COLO829 (cell line): ENCODE data around the gene SPEM3.
"Not testable (repeated sequence)": the region's sequence is repeated elsewhere in the genome, so short reads cannot be mapped to it uniquely, and the experiment has no call there.

ENCODE experiments used
- DNase-seq: peaks from one replicate; pipeline ENCODE4 v3.0.0; 2012; ENCODE audit warnings: low spot score

SPEM3 gene

DNA sequence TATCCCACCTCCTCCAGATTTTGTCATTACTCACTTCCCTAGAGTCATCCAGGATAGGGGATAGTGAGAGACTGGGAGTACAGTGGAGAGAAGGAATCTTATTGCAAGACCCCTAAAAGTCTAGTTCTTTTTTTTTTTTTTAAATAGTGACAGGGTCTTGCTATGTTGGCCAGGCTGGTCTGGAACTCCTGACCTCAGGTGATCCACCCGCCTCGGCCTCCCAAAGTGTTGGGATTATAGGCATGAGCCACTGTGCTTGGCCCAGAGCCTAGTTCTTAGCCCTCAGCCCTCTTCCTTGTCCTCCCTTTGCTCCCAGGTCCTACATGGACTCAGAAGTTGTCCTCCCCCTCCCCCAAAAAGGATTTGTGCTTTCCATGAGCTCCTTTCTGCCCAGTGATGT is 13.5 kb downstream of the SPEM3 start:
- DNase-seq: no peak

DNA sequence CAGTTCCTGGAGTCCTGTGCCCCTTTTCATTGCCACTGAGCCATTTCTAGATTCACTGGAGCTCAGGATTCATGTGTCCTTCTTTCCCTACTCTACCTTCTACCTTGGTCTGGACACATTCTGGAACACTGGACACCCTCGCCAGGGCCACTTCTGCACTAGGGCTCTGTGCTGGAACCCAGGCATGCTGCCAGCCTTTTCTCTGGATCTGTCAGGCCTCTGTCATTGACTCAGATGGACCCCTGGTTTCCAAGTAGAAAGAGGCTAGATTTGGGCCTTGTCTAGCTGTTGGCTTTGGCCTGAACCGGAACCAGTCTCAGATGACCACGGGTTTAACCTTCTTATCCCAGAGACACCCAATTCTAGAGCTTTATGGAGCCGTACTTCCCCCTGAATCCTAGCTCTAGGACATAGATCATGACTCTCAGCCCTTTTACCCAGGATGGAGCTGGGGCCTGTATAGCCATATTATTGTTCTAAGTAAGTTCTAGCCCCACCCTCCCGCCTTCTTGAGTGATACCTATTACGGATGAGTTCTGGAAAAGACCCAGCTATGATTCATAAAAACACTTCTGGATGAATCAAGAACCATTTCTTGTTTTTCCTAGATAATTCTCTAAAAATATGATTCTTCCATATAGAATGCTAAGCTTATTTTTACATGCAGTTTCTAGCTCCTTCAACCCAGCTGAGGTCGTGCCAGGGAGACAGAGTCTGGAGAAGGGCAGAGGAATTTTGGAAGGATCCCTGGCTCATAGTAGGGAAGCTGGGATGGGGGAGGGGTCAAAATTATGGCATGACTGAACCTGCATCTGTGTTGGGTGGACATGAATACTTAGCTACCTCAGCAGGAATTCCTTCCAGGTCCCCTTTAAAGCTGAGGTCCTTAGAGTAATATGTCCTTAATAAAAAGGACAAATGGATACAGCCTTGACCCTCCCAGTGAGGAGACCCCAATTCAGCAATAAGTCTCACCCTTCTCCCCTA is 15.1 kb downstream of the SPEM3 start:
- DNase-seq: no peak

DNA sequence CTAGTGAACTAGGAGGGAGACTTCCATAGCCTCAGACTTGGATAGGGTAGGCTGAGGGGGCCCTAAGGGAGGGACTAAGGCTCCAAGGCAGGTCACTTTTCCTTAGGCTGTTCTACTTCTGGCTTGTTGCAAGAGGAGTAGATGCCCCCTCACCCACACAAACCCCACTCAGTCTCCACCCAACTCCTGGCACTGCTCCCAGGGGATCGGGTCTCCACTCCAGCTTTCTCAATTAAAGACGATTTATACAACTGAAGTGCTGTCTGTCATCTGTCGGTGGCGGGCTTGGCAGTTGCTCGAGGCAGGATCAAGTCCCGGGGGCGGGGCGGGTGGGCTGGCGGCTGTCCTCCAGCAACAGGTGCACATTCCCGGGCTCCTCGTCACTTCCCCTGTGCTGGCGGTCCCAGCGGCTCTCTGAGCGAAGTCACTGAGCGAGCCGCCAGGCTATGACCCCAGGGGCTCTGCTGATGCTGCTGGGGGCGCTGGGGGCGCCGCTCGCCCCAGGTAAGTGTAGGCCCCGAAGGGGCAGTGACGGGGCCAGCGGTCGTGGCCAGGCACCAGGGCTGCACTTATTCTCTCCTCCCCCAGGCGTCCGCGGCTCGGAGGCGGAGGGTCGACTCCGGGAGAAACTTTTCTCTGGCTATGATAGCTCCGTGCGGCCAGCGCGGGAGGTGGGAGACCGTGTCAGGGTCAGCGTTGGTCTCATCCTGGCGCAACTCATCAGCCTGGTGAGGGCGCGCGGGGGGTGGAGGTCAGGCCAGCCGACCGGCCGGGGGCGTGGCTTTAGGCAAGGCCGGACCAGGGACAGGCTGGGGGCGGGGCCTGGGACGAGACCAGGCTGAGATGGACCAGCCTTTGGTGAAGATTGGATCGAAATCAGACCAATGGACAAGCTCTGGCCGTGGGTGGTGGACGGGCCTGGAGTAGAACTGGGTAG is 16.3 kb downstream of the SPEM3 start, which contains the start of gene CHRNB1:
TSS of gene CHRNB1 (plus strand) at position 380 of the 937 bp plus-strand sequence. CDS start at position 447, 67 bp downstream.
- peak; percentile 38 for DNase-seq

DNA sequence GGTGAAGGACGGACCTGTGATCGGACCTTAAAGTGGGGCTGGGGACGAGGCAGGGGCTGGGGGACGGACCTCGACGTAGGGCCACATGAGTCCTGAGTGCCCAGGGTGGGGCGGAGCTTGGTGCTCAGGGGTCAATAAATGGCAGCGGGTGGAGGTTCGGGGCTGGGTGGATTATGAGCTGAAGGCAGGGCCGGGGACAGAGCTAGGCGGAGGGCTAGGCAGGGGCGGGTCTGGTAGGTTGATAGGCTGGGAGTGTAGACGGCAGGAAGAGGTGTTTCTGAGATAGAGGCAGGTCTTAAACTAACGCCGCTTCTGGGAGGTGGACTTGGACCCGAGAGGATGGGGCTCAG is 16.9 kb downstream of the SPEM3 start:
- no peak for DNase-seq

DNA sequence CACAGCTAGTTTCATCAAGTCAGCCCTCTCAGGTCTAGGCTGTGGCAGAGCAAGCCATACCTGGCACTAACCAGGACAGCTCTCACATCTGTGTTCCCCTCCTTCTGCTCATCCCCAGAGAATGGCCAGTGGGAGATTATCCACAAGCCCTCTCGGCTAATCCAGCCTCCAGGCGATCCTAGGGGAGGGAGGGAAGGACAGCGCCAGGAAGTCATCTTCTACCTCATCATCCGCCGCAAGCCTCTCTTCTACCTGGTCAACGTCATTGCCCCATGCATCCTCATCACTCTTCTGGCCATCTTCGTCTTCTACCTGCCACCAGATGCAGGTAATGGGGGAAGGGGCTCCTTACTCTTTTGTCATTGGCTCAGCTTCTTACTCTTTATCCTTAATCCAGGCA is 19.8 kb downstream of the SPEM3 start:
- no peak for DNase-seq

DNA sequence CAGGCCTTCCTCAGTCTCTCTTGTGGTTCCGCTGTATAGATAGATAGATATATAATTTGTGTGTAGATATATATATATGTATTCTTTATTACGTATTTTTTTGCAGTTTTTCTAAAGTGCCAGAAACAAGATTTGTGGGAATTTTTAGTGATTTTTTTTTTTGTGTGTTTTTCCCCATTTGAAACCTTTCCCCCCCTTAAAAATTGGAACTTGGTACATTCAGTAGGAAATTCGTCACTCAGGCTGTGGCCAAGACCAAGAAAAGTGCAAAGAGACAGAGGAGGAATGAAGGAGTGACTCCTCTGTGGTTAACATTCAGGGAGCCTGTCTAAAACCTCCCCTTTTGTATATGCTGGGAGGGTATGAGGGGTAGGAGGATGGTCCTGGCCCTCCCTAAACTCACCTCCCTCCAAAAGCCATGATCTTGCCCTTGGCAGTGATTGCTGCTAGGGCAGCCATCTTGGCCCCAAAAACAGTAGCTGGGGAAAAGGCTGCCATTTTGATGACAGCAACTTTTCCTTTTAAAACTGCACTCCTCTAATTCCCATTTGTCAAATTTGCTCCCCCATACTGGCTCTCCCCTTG is 31.4 kb downstream of the SPEM3 start:
- DNase-seq: no peak

DNA sequence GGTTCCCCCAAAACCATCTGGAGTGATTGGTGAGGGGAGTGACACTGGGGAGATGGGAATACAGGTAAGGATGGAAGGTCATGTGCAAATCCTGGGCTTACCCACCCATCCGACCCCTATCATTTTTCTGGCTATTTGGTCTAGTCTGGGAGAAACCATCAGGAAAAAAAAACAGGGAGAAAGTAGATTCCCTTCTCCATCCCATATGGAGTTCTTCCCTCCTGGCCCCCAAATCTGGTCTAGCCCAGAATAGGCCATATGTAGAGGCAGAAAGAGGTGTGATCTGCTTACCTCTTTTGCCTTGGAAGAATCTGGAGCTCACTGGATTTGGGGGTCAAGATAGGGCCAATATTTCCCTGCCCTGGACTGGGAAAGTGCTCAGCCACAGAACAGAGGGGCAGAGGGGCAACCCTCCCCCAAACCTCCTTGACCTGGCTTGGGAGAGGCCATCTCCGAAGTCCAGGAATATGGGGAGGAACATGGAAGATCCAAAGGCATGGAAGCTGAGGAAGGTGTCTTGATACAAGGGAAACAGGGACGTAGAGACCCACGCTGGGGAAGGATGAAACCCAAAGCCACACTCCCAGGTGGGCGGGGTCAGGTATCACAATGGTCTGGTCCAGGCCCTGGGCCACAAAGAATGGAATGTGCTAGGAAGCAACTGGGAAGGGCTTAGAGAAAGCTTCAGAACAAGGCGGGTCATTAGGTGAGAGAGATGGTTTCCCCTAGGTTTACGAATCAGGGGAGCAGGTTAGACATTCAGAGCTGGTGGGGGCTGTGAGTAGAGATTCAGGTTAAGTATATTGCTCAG is 32.4 kb downstream of the SPEM3 start:
- no peak for DNase-seq

DNA sequence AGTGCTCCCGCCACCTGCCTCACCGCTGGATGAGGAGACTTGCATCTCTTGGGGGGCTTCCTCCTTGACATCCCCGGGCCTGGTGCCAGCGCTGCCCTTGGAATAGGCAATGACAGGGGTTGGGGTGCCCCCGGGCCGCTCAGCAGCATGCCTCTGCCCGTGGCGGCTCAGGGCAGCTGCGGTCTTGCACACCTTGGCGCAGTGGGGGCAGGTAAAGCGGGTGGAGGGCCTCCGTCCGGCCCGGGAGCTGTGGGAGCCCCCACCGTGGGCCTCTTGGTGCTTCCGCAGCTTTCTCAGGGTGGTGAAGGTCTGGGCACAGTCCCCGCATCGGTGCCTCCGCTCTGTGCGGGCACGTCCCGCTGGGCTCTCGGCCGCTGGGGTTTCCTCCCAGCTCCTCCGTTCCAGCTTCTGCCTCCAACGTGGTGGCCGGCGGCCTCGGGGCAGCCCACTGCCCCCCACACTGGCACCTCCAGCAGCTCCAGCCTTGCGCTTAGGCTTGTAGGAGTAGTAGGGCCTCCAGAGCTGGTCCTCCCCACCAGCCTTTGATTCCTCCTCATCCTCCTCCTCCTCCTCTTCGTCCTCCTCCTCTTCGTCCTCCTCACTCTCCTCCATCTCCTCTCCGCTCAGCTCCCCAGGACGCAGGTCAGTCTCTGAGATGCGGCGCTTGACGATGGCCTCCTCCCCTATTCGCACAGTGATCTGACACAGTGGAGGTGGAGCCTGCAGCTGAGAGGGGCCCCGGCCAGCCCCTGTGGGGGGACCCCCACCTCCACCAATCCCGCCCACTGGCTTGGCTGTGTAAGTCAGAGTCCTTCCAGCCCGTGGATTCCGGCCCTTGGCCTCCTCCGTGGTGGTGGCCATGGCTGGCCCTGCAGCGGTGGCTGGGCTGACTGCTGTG is 34.1 kb downstream of the SPEM3 start:
- no peak for DNase-seq

DNA sequence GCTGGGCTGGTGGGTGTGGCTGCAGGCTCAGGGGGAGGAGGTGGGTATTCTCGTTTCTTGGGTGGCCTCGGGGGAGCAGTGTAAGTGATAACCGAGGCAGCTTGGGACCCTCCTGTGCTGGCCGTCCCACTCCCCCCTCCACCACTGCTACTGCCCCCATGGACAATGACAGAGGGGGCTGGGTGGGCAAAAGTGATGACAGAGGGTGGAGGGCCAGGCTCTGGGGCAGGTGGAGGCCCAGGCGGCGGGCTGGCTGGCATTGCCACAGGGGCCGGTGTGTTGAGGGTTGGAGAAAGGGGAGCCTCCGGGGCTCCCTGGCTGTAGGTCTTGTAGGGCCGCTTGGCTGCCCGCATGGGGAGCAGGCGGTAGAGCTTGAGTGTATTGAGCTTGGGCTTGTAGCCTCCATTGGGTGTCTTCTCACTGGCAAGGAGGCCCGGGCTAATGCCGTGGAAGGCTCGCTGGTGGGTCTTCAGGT is 34.8 kb downstream of the SPEM3 start:
- DNase-seq: no peak

DNA sequence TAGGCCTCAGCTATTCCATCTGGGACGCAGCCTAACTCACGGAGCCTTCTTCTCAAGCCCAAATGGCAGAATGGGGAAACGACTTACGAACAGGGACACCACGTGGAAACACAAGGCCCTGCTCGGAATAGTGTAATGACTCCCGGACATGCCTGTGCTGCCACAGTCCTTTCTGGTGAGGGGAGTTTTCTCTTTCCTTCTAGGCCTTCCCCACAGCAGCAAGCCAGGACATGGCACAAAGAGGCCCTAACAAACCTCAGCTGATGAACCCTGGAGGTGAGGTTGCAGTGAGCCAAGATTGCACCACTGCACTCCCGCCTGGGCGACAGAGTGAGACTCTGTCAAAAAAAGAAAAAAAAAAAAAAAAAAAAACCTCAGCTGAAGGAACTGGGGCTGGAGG is 35.4 kb downstream of the SPEM3 start:
- DNase-seq: no peak

DNA sequence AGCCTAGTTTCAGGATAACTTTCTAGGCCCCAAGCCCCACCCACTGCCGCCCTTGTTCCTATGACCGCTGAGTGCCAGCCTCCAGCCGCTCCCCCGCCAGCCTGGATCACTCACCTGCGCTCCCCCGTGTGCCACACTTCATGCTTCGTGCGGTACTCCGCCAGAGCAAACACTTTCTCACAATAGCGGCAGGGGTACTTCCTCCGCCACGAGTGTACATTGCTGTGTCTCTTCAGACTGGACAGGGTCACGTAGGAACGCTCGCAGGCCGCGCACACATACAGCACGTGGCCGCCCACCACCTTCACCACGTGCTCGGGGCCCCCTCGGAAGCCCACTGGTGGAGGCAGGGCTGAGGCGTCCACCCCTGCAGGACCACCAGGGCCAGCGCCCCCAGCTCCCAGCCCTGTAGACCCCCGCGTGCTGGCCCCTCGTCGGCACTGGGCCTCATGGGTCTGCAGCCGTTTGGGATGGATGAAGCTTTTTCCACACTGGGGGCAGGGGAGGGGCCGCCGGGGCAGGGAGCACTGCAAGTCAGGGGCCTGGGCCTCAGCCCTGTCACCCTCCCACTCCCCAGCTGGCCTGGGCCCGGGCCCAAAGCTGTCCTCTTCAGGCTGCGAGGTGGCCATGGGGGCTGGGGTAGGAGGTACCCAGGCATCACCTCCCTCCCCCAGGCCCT is 37.1 kb downstream of the SPEM3 start:
- DNase-seq: no peak

DNA sequence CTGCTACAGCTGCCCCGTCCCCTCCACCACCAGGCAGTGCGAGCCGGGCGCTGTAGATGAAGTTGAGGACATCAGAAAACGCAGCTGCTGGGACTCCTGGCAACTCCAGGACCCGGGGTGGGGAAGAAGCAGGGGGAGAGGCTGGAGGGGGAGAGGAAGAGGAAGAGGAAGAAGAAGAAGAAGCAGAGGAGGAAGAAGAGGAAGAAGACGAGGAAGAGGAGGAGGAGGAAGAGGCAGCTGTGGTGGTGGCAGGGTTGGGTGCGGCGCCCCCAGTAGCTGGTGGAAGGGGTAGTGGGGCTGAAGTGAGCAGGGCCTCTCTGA is 37.6 kb downstream of the SPEM3 start:
- DNase-seq: no peak

DNA sequence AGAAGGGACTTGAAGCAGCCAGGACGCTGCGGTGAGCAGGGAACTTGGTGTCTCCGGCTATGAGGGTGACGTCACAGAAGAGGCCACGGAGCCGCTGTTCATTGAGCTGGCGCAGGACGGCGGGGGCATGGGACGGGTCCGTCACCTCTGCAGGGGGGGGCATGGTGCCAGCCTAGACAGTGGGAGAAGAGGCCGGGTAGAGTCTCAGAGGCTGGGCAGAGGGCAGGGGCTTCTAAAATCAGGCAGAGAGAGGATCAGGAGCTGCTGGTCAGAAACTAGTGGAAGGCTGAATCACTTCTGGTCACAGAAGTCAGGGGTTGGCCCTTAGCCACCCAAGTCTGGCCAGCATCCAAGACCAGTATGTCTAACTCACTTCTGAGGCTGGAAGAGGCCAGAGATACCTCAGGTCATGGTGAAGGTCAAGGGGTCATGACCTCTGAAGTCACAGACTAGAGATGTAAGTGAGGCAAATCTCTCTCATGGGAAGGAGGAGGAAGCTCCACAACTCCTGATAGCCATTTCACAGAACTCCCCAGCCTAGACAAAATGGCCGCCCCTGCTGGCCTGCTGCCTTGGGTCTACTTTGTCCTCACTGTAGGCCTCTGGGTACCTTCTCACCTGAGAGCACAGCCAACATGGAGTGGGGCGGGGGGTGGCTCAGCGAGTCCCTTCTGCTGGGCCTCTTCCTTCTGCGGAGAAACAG is 38.1 kb downstream of the SPEM3 start:
- no peak for DNase-seq

DNA sequence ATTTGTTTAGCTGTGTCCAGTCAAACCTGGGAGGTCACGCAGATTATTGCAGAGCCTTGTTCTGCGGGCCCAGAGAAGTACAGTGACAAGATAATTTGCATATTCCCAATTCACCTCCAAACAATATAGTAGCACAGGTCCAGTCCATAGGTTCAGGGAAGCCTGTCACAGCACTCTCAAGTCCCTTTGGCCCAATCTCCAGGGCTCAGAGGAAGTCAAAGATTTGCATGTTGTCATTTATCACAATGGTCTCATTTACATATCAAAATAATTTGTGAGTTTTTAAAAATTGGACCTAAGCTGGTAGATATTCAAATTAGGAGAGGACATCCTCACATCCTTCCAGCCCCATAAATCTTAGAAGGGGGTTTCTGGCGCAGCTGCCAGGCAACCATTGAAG is 38.8 kb downstream of the SPEM3 start:
- no peak for DNase-seq

DNA sequence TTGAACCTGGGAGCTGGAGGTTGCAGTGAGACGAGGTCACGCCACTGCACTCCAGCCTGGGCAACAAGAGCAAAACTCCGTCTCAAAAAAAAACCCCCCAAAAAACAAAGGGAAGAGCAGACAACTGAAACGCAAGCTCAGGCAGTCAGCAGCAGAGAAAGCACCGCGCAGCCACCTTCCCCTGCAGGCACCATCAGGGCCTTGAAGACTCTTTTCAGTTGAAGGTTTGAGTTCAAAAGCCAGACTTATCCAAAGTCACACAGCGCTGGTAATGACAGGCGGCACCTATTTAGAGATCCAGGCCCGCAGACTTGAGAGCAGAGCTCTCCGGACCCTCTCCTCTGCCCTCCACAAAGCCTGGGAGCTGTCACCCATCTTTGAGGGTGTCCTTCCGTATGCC is 39.6 kb downstream of the SPEM3 start:
- DNase-seq: no peak

DNA sequence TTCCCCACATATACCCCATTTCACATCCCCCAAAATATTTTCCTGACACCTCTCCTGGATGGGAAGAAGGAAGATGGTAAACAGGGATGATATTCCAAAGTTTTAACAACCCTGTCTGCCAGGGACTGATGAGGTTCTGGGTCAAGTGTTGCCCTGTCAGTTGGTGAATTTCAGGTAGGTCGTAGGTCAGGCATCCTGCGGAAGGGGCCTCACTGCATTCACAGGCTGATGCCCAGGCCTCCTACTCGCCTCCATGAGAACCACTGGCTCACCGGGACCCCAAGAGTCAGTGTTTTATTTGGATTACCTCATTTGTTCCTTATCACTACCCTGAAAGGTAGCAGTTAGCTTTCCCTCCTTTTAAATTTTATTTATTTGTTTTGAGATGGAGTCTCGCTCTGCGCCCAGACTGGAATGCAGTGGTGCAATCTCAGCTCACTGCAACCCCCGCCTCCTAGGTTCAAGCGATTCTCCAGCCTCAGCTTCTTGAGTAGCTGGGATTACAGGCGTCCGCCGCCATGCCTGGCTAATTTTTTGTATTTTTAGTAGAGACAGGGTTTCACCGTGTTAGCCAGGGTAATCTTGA is 40.2 kb downstream of the SPEM3 start:
- DNase-seq: no peak

DNA sequence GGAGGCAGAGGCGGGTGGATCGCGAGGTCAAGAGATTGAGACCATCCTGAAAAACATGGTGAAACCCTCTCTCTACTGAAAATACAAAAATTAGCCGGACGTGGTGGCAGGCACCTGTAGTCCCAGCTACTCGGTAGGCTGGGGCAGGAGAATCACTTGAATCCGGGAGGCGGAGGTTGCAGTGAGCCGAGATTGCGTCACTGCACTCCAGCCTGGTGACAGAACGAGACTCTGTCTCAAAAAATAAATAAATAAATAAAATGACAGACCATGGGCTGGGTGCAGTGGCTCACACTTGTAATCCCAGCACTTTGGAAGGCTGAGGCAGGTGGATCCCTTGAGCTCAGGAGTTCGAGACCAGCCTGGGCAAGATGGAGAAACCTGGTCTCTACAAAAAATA is 41.2 kb downstream of the SPEM3 start:
- not testable (repeated sequence) for DNase-seq

DNA sequence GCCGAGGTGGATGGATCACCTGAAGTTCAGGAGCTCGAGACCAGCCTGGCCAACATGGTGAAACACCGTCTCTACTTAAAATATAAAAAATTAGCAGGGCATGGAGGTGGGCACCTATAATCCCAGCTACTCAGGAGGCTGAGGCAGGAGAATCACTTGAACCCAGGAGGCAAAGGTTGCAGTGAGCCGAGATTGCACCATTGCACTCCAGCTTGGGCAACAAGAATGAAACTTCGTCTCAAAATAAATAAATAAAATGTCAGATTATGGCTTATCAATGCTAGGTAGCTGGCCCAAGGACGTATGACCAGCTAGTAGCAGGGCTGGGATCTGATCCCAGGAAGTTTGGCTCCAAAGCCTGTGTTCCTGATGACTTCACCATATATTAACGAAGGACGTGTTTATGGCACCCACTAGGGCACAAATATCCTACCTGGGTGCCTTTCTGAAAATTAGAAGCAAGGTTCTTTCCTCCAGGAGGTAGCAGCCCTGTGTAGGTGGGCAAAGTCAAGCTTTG is 41.9 kb downstream of the SPEM3 start:
- DNase-seq: not testable (repeated sequence)

DNA sequence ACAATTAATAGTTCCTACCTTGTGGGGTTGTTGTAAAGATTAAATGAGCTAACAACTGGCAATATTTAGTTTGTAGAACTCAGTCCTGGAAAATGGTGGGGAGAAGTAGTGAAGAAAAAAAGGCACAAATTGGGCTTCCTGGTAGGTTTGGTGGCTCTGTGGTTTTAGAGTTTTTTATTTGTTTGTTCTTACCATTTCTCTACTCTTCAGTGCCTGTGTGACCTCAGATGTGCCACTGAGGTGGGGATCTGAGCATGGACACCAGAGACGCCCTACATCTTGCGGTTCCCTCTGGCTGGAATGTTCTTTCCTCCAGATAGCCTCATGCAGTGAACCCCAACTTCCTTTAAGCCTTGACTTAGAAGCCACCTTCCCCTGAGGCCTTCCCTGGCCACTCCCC is 43.1 kb downstream of the SPEM3 start:
- DNase-seq: no peak
